ENCODE results near the gene FAM47C.
"Not testable (repeated sequence)": the region's sequence is repeated elsewhere in the genome, so short reads cannot be mapped to it uniquely, and the experiment has no call there.

- TF ChIP-seq, protein P1, sequence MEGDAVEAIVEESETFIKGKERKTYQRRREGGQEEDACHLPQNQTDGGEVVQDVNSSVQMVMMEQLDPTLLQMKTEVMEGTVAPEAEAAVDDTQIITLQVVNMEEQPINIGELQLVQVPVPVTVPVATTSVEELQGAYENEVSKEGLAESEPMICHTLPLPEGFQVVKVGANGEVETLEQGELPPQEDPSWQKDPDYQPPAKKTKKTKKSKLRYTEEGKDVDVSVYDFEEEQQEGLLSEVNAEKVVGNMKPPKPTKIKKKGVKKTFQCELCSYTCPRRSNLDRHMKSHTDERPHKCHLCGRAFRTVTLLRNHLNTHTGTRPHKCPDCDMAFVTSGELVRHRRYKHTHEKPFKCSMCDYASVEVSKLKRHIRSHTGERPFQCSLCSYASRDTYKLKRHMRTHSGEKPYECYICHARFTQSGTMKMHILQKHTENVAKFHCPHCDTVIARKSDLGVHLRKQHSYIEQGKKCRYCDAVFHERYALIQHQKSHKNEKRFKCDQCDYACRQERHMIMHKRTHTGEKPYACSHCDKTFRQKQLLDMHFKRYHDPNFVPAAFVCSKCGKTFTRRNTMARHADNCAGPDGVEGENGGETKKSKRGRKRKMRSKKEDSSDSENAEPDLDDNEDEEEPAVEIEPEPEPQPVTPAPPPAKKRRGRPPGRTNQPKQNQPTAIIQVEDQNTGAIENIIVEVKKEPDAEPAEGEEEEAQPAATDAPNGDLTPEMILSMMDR (IDR thresholded peaks at IDR 0.05): not testable (repeated sequence)
- not testable (repeated sequence) for TF ChIP-seq POLR2A (IDR thresholded peaks at IDR 0.05)
Observed at GRCh38 chrX:37038814-37039213, 30.6 kb downstream of the FAM47C start.
